IMR-90 (cell line): ENCODE data around the gene KRT74. TPM values are rescaled to one million over a fixed set of nuclear protein-coding genes. Genes with fewer than 3 reads are reported as not detected.

ENCODE experiments used
- ATAC-seq: fragments of 200-7000 bp; cut with Tn5 transposase; 2 replicates; pipeline ENCODE4 v1.9.1; 2020; ENCODE audit warnings: low read depth, mild to moderate bottlenecking, moderate library complexity
- BruUV-seq: library from RNA; stranded (reverse); fragments of 400-500 nt; replicated peaks from 2 replicates; lab custom pipeline; 2021; lab: Mats Ljungman, UMichigan
- CTCF ChIA-PET: fragments of 300-600 bp; formaldehyde crosslinking; extraction: SDS; loops from one replicate; lab custom pipeline; 2021; ENCODE audit warnings: antibody characterized with exemption; lab: Yijun Ruan, JAX
- POLR2A ChIA-PET: fragments of 300-600 bp; sonication (Branson Sonifier 250); formaldehyde crosslinking; loops from one replicate; lab custom pipeline; 2022; ENCODE audit warnings: antibody characterized with exemption; ENCODE audit not compliant: unreplicated experiment; lab: Charles Lee
- DNase-seq: peaks from one replicate; pipeline ENCODE4 v3.0.0; 2013
- H2AFZ ChIP-seq: replicated peaks from 2 replicates; pipeline ENCODE3; 2013; ENCODE audit warnings: low read length, mild to moderate bottlenecking; ENCODE audit not compliant: poor library complexity
- H2AK5ac ChIP-seq: 2 replicates; pipeline ENCODE4 v1.6.1; 2013; ENCODE audit warnings: low read depth, low read length, inconsistent platforms
- H2AK9ac ChIP-seq: replicated peaks from 2 replicates; pipeline ENCODE3; 2013; ENCODE audit warnings: mild to moderate bottlenecking, low read depth, low read length, moderate library complexity; ENCODE audit not compliant: poor library complexity
- H2BK120ac ChIP-seq: 2 replicates; pipeline ENCODE4 v1.6.1; 2013; ENCODE audit warnings: low read depth, low read length, inconsistent platforms
- H2BK15ac ChIP-seq: 3 replicates; pipeline ENCODE4 v1.6.1; 2013; ENCODE audit warnings: low read depth, low read length, inconsistent platforms
- H2BK20ac ChIP-seq: 2 replicates; pipeline ENCODE4 v1.6.1; 2013; ENCODE audit warnings: low read depth, mild to moderate bottlenecking, inconsistent platforms, low read length, moderate library complexity
- H2BK5ac ChIP-seq: 2 replicates; pipeline ENCODE4 v1.6.1; 2013; ENCODE audit warnings: mild to moderate bottlenecking, low read depth, low read length, inconsistent platforms; ENCODE audit not compliant: poor library complexity, severe bottlenecking
- H3K14ac ChIP-seq: replicated peaks from 2 replicates; pipeline ENCODE4 v1.6.1; 2013; ENCODE audit warnings: low read depth, low read length, inconsistent platforms
- H3K18ac ChIP-seq: 2 replicates; pipeline ENCODE4 v1.6.1; 2013; ENCODE audit warnings: low read depth, low read length, control low read depth
- H3K23ac ChIP-seq: 2 replicates; pipeline ENCODE4 v1.6.1; 2013; ENCODE audit warnings: low read depth, low read length, inconsistent platforms
- H3K27ac ChIP-seq: 2 replicates; pipeline ENCODE4 v1.5.1; 2013; ENCODE audit warnings: mild to moderate bottlenecking, control low read depth, low read length; ENCODE audit not compliant: insufficient read depth
- H3K27me3 ChIP-seq: 2 replicates; pipeline ENCODE4 v1.6.1; 2013; ENCODE audit warnings: low read length; ENCODE audit not compliant: control insufficient read depth, insufficient read depth
- H3K36me3 ChIP-seq: 2 replicates; pipeline ENCODE4 v1.6.1; 2013; ENCODE audit warnings: low read length, mixed read lengths; ENCODE audit not compliant: control insufficient read depth, insufficient read depth
- H3K4ac ChIP-seq: 2 replicates; pipeline ENCODE4 v1.6.1; 2013; ENCODE audit warnings: low read depth, low read length, inconsistent platforms
- H3K4me1 ChIP-seq: 2 replicates; pipeline ENCODE4 v1.6.1; 2013; ENCODE audit warnings: low read length, mixed read lengths; ENCODE audit not compliant: control insufficient read depth, insufficient read depth
- H3K4me2 ChIP-seq: 2 replicates; pipeline ENCODE4 v1.6.1; 2013; ENCODE audit warnings: low read depth, mild to moderate bottlenecking, control low read depth, low read length, moderate library complexity
- H3K4me3 ChIP-seq: 2 replicates; pipeline ENCODE4 v1.5.1; 2013; ENCODE audit warnings: low read depth, mild to moderate bottlenecking, control low read depth, low read length, moderate library complexity; ENCODE audit not compliant: insufficient read depth
- H3K56ac ChIP-seq: 2 replicates; pipeline ENCODE4 v1.6.1; 2013; ENCODE audit warnings: low read length, inconsistent platforms; ENCODE audit not compliant: insufficient read depth; ENCODE audit errors: extremely low read depth
- H3K79me1 ChIP-seq, 2 experiments: 2 replicates each; pipeline ENCODE4 v1.6.1; 2013; ENCODE audit warnings: low read length in 2 of 2, inconsistent platforms in 1 of 2, low read depth in 1 of 2
- H3K9ac ChIP-seq: 2 replicates; pipeline ENCODE4 v1.6.1; 2013; ENCODE audit warnings: low read depth, low read length, control low read depth
- H3K9me1 ChIP-seq: 2 replicates; pipeline ENCODE4 v1.6.1; 2013; ENCODE audit warnings: low read length, inconsistent platforms; ENCODE audit not compliant: insufficient read depth
- H3K9me3 ChIP-seq: 2 replicates; pipeline ENCODE4 v1.6.1; 2013; ENCODE audit warnings: low read length; ENCODE audit not compliant: control insufficient read depth, insufficient read depth
- H4K20me1 ChIP-seq: 2 replicates; pipeline ENCODE4 v1.6.1; 2013; ENCODE audit warnings: low read length, inconsistent platforms; ENCODE audit not compliant: insufficient read depth
- H4K5ac ChIP-seq: 2 replicates; pipeline ENCODE4 v1.6.1; 2013; ENCODE audit warnings: mild to moderate bottlenecking, low read depth, low read length, control low read depth
- H4K8ac ChIP-seq, 2 experiments: 2 replicates each; pipeline ENCODE4 v1.6.1; 2013; ENCODE audit warnings: low read depth in 2 of 2, low read length in 2 of 2, control low read depth in 1 of 2, inconsistent platforms in 1 of 2
- H4K91ac ChIP-seq: 2 replicates; pipeline ENCODE4 v1.6.1; 2013; ENCODE audit warnings: low read depth, low read length, inconsistent platforms; ENCODE audit not compliant: insufficient read depth
- BHLHE40 ChIP-seq: fragments of 150-350 bp; IDR thresholded peaks from 2 replicates; pipeline ENCODE4 v1.6.1; 2016; ENCODE audit warnings: mild to moderate bottlenecking, low read depth, low read length
- CEBPB ChIP-seq: IDR thresholded peaks from 2 replicates; pipeline ENCODE4 v1.6.1; 2012; ENCODE audit warnings: low read depth, low read length, improper control_type of control experiment
- CHD1 ChIP-seq: IDR thresholded peaks from 2 replicates; pipeline ENCODE4 v1.6.1; 2012; ENCODE audit warnings: low read depth, low read length, improper control_type of control experiment
- CTCF ChIP-seq: conservative IDR thresholded peaks from 2 replicates; pipeline ENCODE4 v1.5.1; 2012; ENCODE audit warnings: mild to moderate bottlenecking, low read depth, low read length, improper control_type of control experiment
- FOS ChIP-seq: fragments of 150-350 bp; IDR thresholded peaks from 2 replicates; pipeline ENCODE4 v1.6.1; 2016; ENCODE audit warnings: low read depth, low read length
- MAFK ChIP-seq: IDR thresholded peaks from 2 replicates; pipeline ENCODE4 v1.6.1; 2012; ENCODE audit warnings: low read depth, low read length, improper control_type of control experiment
- MAZ ChIP-seq: IDR thresholded peaks from 2 replicates; pipeline ENCODE4 v1.6.1; 2012; ENCODE audit warnings: low read depth, mild to moderate bottlenecking, low read length, improper control_type of control experiment, moderate library complexity, borderline replicate concordance
- MXI1 ChIP-seq: IDR thresholded peaks from 2 replicates; pipeline ENCODE4 v1.6.1; 2012; ENCODE audit warnings: low read depth, mild to moderate bottlenecking, low read length, moderate library complexity, borderline replicate concordance
- NFE2L2 ChIP-seq: fragments of 150-350 bp; IDR thresholded peaks from 2 replicates; pipeline ENCODE4 v1.6.1; 2016; ENCODE audit warnings: low read depth, mild to moderate bottlenecking, low read length
- POLR2A ChIP-seq: IDR thresholded peaks from 2 replicates; pipeline ENCODE4 v1.6.1; 2012; ENCODE audit warnings: mild to moderate bottlenecking, low read depth, low read length
- RAD21 ChIP-seq: IDR thresholded peaks from 2 replicates; pipeline ENCODE4 v1.6.1; 2012; ENCODE audit warnings: low read length, improper control_type of control experiment
- RCOR1 ChIP-seq: IDR thresholded peaks from 2 replicates; pipeline ENCODE4 v1.6.1; 2012; ENCODE audit warnings: mild to moderate bottlenecking, low read length, improper control_type of control experiment; ENCODE audit not compliant: insufficient replicate concordance
- RFX5 ChIP-seq: IDR thresholded peaks from 2 replicates; pipeline ENCODE4 v1.8.0; 2012; ENCODE audit warnings: low read depth, mild to moderate bottlenecking, low read length, moderate library complexity
- SMC3 ChIP-seq: fragments of 150-350 bp; IDR thresholded peaks from 2 replicates; pipeline ENCODE4 v1.6.1; 2016; ENCODE audit warnings: low read depth, mild to moderate bottlenecking, antibody characterized with exemption, low read length, moderate library complexity
- USF2 ChIP-seq: fragments of 150-350 bp; IDR thresholded peaks from 2 replicates; pipeline ENCODE4 v1.6.1; 2017; ENCODE audit warnings: mild to moderate bottlenecking, antibody characterized with exemption, low read length, low read depth
- WGBS, 2 experiments: methylation state at CpG; one replicate each; pipeline versions ENCODE4 v1.1.5 to v1.1.7; 2013; ENCODE audit warnings: missing lambda C conversion rate in 2 of 2; ENCODE audit not compliant: insufficient read length in 1 of 2; ENCODE audit errors: extremely low coverage in 2 of 2; 5-methylcytosine and 5-hydroxymethylcytosine counted together
- dilution Hi-C: fragments of 300-500 bp; cut with HindIII; formaldehyde crosslinking; loops from one replicate; pipeline ENCODE4 v1.14.3; 2018; ENCODE audit warnings: low sequenced_read_pairs; ENCODE audit not compliant: unreplicated experiment
- in situ Hi-C: fragments of 300-500 bp; cut with MboI; formaldehyde crosslinking; loops from 3 replicates; pipeline ENCODE4 v1.14.3; 2019; ENCODE audit warnings: low sequenced_read_pairs, inconsistent platforms, mixed read lengths
- intact Hi-C: fragments of 100-400 bp; cut with micrococcal nuclease; formaldehyde crosslinking; loops from 2 replicates; pipeline ENCODE4 v1.10.0; 2022
- polyA plus RNA-seq, 3 experiments: library from polyadenylated mRNA; depleted of rRNA; stranded (reverse); fragments of >200 nt; gene quantifications; 2 replicates each; pipeline ENCODE4 v1.2.3, GENCODE V29; 2012; ENCODE audit warnings: low replicate concordance in 1 of 3
- total RNA-seq: library from RNA; depleted of rRNA; stranded (reverse); fragments of >200 nt; gene quantifications from 2 replicates; pipeline ENCODE4 v1.2.3, GENCODE V29; 2012

Gene KRT74
- total and polyA plus RNA-seq, 2 of the 4 experiments (the other 2 are of a cell fraction): not detected

- Histone ChIP-seq H2BK120ac (no peak overlapping the region), H2BK15ac (no peak overlapping the region), H2AK5ac (no peak overlapping the region), H3K23ac (no peak overlapping the region), H3K79me1 (no peaks in the 10 kb centered on the region), H3K36me3 (no peaks in the 10 kb centered on the region), H3K4me1 (no peaks in the 10 kb centered on the region), H3K4me2 (no peak overlapping the region), H3K14ac (no peak overlapping the region), H3K4me3 (no peak overlapping the region), H2AFZ (no peak overlapping the region), H4K5ac (no peak overlapping the region), H3K27me3 (peaks cover 41% of the 10 kb centered on the region), H2BK20ac (no peak overlapping the region), H4K20me1 (no peaks in the 10 kb centered on the region; the same call in 1 of the 2 replicates), H3K9me3 (no peaks in the 10 kb centered on the region), H2AK9ac (no peak overlapping the region), H3K9me1 (no peaks in the 10 kb centered on the region), H4K8ac (no peak overlapping the region), H3K56ac (no peak overlapping the region), H4K91ac (no peak overlapping the region), H3K9ac (no peak overlapping the region), H3K4ac (no peak overlapping the region), H3K27ac (no peak overlapping the region), H3K18ac (no peak overlapping the region), H2BK5ac (no peak overlapping the region)
- no TSS peak for BruUV-seq
- in situ Hi-C loops (loop anchor here (10.0 kb wide), 2 partner anchors 400 to 430 kb away; no protein-coding TSS in a partner anchor), intact Hi-C loops (no loop called here), dilution Hi-C loops (no loop called here)
- no peak for TF ChIP-seq BHLHE40
- no peak for TF ChIP-seq MXI1
- no peak for TF ChIP-seq NFE2L2
- no peak for TF ChIP-seq RCOR1
- no peak for TF ChIP-seq SMC3
- TF ChIP-seq USF2: no peak
- TF ChIP-seq CEBPB: no peak
- TF ChIP-seq RAD21: no peak
- no peak for TF ChIP-seq MAFK
- TF ChIP-seq FOS: no peak
- no peak for TF ChIP-seq CHD1
- no peak for TF ChIP-seq MAZ
- no peak for TF ChIP-seq POLR2A
- TF ChIP-seq CTCF: no peak
- TF ChIP-seq RFX5: no peak
- no peak for ATAC-seq
- no peak for DNase-seq
- POLR2A ChIA-PET: no interaction called here
- CTCF ChIA-PET: interaction anchor here (1.0 to 1.1 kb wide), 3 partner anchors 281 to 286 kb away, joined by 3 to 5 read pairs (median 4); no protein-coding TSS in a partner anchor
- 57% methylated on average over 1 of the region's 3 CpGs; no CpG with 5 or more reads in 1 of the 2 experiments for WGBS, 2 experiments
These were observed 11.4 kb upstream of the KRT74 start for GRCh38 chr12:52585066-52585465.
